ENCODE results near the gene PHOSPHO1.
"Not testable (repeated sequence)": the region's sequence is repeated elsewhere in the genome, so short reads cannot be mapped to it uniquely, and the experiment has no call there.

GRCh38 chr17:49261540-49261939 lies 31.0 kb upstream of the PHOSPHO1 start:
- not testable (repeated sequence) for TF ChIP-seq POLR2A, CTCF (IDR thresholded peaks at IDR 0.05)

Measured in upper lobe of left lung (tissue), 4 donors.